IPS-11a (cell line): ENCODE data around the gene SUSD4.

Source experiments
- H3K4me3 ChIP-seq: one replicate; pipeline ENCODE4 v1.5.1; 2013; ENCODE audit warnings: low read depth, low read length, control low read depth

SUSD4 gene

GRCh38 chr1:223197923-223198627, 165.9 kb downstream of the SUSD4 start:
- no peak overlapping the region for H3K4me3 ChIP-seq

DNA sequence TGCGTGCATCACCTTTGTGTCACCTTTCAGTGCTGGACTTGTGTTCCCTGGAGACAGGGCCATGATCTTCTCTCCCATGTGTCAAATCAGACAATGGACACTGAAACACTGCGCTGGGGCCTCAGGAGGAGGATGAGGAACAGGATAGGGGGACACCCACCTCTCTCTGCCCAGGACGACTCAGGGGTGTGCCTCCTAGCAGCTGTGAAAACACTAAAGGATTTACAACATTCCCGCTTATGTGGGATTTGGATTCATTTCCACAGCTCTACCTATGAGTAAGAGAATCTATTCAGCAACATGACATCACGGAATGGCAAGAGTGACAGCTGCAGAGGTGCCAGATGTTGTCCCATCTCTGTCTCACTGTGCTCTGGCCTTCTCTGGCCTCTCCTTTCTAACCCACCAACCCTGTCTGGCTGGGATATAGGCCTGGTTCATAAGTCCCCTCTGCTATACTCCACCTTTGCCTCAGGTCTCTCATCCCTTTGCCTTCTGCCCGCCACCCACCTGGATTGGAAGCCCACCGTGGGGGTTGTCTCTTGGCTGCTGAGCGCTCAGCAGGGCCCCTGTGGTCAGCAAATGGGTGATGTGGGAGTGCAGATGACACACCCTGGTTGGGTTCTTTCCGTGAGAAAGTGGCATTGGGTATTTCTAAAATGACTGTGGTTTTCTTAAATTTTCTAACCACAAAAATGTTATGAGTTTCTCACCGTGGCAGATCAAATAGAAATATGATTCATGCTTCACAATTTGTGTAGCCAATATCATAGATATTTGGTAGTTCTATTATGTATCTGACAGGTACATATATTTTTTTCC, 173.9 kb downstream of the SUSD4 start:
- no peak overlapping the region for H3K4me3 ChIP-seq

DNA sequence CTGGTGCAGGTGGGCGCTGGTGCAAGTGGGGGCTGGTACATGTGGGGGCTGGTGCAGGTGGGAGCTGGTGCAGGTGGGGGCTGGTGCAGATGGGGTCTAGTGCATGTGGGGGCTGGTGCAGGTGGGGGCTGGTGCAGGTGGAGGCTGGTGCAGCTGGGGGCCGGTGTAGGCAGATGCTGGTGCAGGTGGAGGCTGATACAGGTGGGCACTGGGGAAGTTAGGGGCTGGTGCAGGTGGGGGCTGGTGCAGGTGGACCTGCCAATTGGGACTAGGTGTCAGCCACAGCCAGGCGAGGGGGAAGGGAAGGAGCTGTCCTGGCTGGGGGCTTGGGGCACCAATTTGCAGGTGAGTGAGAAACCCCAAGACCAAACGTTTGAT, 174.5 kb downstream of the SUSD4 start:
- H3K4me3 ChIP-seq = no peak overlapping the region

GRCh38 chr1:223188618-223189356, 175.2 kb downstream of the SUSD4 start:
- H3K4me3 ChIP-seq = no peak overlapping the region

- no peak overlapping the region for H3K4me3 ChIP-seq
Measured at GRCh38 chr1:223186800-223187199, 177.2 kb downstream of the SUSD4 start.

DNA sequence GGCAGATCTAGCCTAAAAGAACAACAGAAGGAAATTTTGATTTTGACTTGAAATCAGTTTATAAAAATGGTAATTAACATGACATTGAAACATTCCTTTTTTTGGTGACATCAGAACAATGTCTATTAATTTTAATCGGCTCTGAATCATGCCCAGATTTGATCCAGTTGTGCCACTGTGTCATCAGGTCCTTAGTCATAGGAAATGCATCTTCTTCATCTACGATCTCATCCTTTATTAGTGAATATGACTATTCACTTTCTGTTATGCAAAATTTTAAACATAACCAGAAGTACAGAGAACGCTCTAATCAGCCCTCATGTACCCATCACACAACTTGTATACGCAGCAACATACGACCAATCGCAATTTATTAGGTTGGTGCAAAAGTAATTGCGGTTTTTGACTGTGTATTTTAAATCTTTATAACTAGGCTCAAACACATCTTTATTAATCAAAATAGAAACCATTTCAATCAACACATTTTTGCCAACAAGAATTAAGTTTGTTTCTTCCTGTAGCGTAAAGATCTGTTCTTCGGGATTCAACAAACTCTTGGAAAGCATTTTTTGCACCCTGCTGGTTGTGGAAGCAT, 180.6 kb downstream of the SUSD4 start:
- no peak overlapping the region for H3K4me3 ChIP-seq

DNA sequence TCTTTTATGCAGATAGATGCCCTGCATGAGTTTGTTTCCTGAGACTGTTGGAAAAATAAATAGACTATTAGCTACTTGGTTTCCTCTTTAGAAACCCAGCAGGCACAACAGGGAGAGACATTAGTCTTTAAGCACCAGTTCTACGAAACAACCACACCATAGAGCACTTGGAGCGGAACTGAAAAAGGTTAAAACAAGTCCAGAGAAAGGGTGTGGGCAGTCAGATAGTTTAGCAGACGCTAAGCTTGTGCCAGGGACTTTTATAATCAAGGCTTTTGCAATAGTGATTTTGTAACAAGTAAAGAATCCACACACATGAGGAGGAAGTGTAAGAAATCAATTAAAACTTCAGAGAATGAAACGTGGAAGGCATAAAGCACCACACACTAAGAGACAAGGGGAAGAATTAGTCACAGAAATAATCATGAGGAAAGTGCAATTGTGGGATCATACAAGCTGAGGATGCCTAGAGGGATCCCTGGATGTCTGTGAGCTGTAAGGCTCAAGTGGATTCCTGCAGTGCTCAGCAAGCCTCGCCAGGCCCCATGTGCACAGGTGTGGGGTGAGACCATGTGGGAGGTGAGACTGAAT, 183.2 kb downstream of the SUSD4 start:
- H3K4me3 ChIP-seq = no peak overlapping the region

- no peak overlapping the region for H3K4me3 ChIP-seq
Measured at GRCh38 chr1:223179786-223180185, 184.2 kb downstream of the SUSD4 start.

- no peak overlapping the region for H3K4me3 ChIP-seq
Measured at GRCh38 chr1:223179280-223179679, 184.7 kb downstream of the SUSD4 start.

DNA sequence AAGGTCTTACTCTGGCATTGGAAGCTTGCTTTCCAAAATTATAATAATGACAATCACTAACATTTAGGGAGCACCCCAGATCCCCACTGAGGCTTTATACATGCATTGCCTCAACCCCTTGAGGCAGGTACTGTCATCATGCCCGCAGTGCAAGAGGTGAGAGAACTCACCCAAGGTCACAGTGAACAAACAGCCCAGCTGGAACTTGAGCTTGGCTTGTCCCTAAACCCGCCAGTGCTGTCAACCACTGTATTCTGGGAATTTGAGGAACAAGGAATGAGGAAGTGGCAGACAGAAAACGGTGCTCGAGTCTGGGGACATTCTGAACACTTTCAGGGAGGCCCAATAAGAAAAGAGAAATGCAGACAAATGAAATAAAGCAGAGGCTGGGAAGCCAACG, 186.3 kb downstream of the SUSD4 start:
- no peak overlapping the region for H3K4me3 ChIP-seq

DNA sequence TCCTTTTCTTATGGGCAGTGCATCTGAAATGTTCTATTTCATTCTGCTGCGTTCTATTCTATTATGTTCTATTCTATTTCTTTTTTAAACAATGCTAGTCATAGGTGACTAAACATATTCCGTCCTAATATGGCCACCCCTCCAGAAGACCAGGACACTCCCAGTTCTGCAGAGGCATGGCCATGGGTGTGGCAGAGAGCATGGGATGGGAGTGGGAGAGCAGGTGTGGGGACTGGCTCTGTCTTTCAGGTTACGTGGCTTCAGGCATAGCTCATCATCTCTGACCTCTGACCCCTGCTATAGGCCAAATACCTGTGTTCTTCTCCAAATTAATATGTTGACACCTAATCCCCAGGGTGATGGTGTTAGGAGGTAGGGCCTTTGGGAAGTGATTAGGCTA, 187.5 kb downstream of the SUSD4 start:
- no peak overlapping the region for H3K4me3 ChIP-seq

DNA sequence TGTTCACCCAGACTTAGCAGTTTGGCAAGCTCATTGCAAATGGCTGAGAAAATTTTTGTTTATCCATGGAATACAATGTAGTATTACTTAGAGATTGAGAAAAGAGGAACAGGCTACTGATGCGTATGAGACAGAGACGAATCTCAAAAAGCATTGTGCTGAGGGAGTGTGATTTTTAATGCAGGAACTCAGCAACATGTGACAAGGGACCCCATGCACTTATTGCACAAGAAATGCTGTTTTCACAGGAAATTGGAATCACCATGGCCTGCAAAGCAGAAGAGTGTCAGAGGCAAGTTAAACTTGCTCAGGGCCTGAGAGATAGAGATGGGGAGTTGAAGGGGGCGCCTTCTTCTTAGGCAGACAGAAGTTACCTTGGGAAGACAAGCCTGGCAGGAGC, 188.3 kb downstream of the SUSD4 start:
- H3K4me3 ChIP-seq = no peak overlapping the region

DNA sequence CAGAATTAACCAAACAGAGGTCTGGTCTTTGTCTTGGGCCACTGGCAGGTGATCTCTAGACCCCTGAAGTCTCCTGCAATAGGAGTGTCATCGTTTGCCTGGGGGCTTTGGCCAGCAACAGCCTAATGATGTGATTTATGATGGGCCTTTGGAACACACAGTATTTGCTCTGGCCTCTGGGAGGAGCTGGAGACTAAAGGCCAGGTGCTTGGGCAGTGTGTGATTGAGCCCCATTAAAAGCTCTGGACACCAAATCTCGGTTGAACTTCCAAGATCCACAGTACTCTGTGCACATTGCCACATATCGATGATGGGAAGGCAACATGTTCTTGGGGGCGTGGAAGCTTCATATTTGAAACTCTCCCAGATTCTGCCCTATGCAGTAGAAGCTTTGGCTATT, 188.9 kb downstream of the SUSD4 start:
- H3K4me3 ChIP-seq = no peak overlapping the region
